NCI-H524 (cell line): Measurements from ENCODE around the gene PHAF1.
A peak's percentile ranks its signal among the peaks of the same experiment; 100 is the strongest.

Experiments
- DNase-seq, 2 experiments: peaks; one replicate each; lab custom pipeline; 2025; lab: John Stamatoyannopoulos, UW

The PHAF1 gene

DNA sequence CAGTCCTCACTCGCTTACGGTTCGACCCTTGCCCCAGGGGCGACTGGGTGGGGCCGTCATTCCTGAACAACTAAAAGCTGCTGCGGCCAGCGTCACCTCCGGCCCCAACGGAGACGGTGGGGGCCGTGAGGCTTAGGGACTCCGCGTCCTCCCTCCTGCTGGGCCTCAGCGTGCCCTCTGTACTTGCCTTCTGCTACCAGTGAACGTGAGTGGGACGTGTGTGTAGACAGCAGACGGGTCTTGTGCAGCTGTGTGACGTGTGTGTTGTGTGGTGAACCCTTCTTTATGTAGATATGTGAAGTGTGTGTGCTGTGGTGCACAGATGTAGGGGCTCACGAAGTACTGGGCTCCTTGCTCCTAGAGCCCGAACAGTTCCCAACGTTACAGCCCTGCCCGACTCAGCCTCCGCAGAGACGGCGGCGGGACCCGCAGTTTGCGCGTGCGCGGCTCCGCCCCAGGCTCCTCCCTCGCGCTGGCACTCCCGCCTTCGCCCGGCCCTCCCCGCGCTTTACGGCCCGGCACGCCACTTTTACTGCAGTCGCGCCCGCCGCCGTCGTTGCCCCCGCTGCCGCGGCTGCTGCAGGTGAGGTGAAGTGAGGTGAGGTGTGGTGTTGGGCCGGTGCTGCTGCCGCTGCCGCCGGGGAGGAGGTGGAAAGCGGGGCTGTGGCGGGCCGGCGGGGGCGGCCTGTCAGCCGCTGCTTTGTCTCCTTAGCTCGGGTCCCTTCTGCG is at the start of gene PHAF1:
PHAF1 (plus strand) TSS at position 535 of the 729 bp plus-strand sequence. CDS start 235 bp downstream, outside the sequence.
- peak; percentile 82 to 90 for DNase-seq

DNA sequence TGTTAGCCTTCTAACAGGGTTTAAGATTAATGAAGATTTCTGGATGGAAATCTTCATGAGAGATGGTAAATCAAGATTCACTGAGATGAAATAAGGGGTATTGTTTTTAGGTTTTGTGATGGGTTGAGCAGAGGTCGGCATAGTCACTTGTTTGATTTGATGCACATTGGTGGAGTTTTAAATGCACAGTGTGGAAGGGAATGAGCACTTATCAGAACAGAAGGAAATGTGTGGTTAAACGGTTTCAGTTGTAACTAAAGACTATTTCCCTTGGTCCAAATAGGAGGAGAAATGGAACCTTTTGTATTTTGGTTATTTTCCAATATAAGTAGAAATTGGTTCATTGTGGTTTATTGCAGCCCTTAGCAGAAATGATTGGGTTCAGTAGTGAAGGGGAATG is 46.7 kb upstream of the PHAF1 start:
- no peak for DNase-seq

DNA sequence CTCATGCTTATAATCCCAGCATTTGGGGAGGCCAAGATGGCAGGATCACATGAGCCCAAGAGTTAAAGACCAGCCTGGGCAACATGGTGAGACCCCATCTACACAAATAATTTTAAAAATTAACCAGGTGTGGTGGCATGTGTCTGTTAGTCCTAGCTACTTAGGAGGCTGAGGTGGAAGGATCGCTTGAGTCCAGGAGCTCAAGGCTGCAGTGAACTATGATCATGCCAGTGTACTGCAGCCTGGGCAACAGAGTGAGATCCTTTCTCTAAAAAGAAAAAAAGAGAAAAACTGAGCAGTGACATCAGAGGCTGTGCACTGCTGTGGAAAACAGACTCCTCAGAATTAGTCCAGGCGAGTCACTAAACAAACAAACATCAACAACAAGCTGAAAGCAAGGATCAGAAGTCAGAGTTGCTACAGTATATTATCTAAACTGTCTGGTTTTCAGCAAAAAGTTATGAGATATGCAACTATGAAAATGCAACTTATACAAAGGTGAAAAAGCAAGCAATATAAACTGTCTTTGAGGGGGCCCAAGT is 41.5 kb upstream of the PHAF1 start:
- no peak for DNase-seq

DNA sequence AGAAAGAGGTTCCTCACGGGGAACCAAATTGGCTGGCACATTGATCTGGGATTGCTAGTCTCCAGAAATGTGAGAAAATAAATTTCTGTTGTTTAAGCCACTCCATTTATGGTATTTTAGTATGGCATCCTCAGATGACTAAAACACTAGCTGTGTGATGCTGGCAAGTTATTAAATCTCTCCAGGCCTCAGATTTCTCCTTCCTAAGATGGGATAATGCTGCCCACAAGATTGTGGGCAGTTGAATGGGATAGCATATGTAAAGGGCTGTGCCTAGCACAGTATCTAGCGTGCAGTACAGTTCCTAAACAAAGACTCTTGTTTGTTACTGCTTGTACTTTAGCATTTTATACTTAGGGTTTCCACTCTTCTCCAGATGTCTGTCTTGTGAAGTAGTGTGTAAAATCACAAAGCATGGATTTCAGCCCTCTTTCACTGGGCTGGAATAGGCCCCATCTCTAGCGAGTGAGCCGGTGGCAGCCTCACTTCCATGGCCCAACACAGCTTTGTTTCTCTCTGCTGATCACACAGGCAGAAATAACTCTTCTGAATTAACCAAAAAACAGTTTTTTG is 38.2 kb upstream of the PHAF1 start:
- DNase-seq, result no peak

DNA sequence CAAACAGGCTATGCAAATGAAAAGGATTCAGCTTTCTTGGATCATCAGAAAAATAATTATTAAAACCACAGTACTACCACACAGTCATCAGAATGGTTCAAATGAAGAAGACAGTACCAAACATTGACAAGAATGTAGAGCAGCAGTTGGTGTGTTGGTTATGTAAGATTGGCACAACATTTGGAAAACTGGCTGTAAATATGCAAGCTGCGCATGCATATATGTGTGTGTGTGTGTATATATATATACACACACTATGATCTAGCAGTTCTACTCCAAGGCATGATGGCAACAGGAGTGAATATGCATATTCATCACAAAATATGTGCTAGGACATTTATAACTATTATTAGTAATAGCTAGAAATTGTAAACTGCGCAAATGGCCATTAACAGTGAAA is 34.4 kb upstream of the PHAF1 start:
- no peak for DNase-seq

DNA sequence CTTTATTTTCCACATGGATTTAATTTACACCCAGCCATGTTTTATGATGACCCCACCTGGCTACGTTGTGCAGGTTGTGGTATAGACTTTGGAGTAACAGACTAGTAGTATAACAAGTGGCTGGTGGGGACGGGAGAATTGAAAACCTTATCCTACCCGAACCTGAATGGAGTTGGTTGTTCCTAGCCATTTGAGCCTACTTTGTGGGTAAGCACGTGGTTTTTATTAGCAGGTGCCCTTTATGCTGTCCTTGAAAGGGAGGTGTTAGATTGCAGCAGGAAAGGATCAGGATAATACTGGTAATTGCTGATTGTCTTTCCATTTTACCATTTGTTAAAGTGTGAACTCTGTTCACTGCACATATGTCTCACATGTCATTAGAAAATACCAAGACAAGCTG is 31.9 kb upstream of the PHAF1 start:
- no peak for DNase-seq

DNA sequence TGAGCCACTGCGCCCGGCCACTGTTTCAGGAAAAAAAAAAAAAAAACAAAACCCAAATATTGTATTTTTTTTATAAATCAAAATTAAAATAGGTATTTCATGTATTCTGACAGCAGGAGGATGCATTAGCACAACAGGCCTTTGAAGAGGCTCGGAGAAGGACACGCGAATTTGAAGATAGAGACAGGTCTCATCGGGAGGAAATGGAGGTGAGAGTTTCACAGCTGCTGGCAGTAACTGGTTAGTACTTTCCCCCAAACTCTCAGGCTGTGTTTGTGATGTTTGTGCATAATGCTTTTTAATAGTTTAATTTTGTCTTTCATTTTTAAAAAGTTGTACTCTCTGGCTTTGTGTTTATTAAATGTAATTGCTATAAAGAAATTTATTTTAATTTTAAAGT is 27.6 kb upstream of the PHAF1 start:
- no peak for DNase-seq

DNA sequence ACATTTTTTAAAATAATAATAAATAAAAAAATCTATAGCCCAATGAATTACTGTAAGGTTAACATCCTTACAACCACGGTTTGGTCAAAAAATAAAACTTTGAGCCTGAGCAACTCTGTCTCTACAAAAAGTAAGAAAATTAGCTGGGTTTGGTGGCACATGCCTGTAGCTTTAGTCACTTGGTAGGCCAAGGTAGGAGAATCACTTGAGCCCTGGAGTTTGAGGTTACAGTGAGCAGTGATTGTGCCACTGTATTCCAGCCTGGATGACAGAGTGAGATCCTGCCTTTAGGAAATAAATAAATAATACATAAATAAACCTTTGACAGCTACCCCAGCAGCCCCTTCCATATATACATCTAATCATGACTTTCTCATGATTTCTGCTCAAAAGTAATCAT is 26.9 kb upstream of the PHAF1 start:
- DNase-seq, result no peak

DNA sequence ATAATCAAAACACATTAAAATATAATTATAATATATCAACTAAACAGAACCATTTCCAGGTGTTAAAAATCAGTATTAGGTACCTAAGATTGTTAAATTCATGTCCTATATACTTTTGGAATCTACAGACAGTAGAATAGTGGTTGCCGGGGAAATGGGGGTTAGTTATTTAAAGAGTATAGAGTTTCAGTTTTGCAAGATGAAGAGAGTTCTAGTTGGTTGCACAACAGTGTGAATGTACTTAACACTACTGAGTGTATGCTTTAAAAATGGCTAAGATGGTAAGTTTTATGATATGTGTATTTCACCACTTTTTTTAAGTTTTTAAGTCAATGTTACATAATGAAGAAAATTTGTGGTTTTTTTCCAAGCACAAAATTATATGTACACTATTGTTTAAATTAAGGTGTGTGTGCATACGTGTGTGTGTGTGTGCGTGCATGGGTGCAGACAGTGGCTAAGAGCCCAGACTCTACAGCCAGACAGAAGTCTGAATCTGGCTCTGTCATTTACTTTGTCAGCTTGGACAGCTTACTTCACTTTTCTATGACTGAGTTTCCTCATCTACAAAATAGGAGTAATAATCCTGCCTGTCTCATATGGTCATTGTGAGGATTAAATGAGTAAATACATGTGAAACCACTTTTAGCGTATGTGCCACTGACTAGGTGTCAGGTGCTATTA is 25.3 kb upstream of the PHAF1 start:
- DNase-seq, result no peak

DNA sequence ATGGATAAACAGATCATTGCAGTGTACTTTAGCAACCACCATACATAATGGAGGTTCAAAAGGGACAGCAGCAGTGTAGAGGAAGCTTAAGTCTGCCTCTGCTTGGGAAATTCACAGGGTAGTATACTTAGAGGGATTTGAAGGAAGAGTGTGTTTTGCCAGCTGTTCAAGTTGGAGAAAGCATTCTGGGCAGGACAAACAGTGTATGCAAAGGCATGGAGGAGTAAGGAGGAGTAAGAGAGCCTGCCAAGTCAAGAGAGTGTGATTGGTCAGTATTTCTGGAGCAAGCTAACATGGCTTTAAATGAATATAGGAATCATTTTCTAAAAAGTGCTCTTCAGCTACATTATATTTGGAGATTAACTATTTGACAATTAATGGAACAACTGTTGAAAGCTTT is 22.9 kb upstream of the PHAF1 start:
- DNase-seq, result no peak

DNA sequence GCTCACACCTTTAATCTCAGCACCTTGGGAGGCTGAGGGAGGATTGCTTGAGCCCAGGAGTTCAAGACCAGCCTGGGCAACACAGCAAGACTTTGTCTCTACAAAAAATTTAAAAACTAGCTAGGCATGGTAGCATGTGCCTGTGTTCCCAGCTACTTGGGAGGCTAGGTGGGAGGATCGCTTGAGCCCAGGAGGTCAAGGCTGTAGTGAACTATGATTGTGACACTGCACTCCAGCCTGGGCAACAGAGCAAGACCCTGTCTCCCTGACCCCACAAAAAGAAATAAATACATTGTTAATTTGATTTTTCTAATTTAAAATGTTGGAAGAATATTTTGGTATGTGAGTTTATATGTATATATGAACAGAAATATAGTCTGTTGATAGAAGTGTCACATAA is 22.4 kb upstream of the PHAF1 start:
- no peak for DNase-seq

DNA sequence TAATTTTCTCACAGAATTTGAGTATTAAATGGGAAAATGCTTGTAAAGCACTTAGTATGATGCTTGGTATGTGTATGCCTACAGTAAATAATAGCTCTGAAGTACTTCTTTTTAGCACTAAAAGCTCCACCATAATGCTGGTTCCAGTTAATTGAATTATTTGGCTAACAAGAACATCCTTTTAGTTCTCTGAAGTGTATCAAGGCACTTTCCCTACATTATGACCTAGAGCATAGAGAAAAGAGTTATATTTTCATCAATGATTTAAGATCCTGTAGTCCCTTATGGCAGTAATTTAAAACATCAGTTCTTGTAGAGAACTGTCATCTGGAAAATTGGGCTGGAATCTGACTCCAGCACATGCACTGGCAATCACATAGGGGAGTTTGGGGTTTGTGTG is 21.9 kb upstream of the PHAF1 start:
- no peak for DNase-seq

DNA sequence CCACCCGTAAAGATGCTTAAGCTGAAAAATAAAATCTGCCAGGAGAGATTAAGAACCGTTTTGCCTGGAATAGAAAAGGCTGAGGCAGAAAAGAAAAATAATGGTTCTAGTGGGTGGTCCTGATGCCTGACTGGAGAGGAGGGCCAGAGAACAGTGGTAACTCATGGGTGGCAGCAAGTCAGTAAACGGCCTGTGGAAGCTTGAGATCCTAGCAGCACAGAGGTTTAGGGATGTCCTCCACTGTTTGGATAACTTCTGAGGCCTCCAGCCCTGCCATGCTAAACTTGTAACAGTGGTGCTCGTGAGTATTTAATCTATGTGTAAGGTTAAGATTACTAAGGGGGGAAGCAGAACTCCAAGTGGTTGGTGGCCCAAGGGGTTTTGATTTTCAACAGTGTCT is 21.2 kb upstream of the PHAF1 start:
- no peak for DNase-seq

DNA sequence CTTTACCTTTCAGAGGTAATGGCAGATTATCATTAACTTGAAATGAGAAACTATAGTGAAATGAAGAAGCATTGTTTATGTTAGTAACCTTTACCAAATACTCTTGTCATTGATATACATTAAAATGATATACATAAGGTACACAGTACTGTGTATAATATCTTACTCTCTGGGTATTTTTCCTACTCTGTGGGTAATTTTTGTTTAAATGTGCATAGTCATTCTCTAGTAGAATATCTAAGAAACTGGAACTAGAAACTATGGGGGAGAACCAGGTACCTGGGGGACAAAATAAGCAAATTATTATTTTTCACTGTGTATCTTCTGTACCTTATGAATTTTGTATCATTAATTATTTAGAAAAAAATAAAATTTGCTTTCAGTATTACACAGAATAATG is 20.6 kb upstream of the PHAF1 start:
- DNase-seq, result no peak

DNA sequence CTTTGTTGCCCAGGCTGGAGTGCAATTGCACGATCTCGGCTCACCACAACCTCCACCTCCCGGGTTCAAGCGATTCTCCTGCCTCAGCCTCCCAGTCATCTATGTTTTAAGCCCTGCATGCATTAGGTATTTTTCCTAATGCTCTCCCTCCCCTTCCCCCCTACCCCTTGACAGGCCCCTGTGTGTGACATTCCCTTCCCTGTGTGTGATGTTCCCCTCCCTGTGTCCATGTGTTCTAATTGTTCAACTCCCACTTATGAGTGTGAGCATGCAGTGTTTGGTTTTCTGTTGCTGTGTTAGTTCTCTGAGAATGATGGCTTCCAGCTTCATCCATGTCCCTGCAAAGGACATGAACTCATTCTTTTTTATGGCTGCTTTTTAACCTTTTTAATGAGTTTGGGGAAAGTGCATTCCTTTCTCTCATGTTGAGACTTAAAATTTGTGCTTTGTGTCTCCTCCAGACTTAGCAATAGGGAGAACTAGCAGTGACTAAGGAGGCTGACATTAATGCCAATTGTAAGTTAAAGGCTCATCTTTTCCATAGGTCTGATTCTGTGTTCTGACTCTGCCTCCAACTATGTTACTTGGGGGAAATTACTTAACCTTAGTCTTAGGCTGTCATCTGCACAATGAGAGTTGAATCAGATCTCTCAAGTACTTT is 17.7 kb upstream of the PHAF1 start:
- DNase-seq, result no peak

DNA sequence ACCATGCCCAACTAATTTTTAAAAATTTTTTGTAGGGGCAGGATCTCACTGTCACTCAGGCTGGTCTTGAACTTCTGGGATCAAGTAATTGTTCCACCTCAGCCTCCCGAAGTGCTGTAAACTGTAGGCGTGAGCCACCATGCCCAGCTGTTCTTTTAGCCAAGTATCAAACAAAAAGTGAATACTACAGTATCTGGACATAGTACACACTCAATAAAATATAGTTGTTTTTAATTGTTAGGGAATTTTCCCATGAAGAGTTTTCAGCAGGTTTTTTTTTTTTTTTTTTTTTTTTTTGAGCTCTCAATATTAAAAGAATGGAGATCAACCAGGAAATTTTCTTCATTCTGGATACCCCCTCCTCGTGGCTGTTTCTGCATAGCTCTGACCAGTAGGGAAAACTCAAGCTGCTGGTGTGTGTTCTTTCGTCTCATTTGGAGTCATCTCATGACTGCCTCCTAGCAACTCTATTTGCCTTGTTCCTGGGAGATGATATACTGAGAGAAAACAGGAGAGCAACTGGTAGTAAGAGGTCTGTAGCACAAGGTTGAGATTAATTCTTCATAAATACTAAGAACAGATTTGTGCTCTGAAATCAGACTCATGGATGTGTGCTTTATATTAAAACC is 16.5 kb upstream of the PHAF1 start:
- no peak for DNase-seq

DNA sequence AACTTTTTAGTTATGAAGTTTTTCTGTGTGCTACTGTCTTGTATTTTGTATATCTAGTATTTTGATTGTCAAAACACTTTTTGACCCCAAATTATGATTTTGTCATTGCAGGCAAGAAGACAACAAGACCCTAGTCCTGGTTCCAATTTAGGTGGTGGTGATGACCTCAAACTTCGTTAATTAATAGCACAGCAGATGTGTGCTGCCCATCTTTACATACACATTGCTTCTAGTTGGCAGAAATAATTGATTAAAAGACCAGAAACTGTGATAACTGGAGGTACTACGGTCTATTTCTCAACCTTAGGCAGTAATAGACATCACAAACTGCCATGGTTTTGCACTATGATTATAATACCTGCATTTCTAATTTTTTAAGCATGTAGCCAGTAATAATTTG is 11.1 kb upstream of the PHAF1 start:
- no peak for DNase-seq

DNA sequence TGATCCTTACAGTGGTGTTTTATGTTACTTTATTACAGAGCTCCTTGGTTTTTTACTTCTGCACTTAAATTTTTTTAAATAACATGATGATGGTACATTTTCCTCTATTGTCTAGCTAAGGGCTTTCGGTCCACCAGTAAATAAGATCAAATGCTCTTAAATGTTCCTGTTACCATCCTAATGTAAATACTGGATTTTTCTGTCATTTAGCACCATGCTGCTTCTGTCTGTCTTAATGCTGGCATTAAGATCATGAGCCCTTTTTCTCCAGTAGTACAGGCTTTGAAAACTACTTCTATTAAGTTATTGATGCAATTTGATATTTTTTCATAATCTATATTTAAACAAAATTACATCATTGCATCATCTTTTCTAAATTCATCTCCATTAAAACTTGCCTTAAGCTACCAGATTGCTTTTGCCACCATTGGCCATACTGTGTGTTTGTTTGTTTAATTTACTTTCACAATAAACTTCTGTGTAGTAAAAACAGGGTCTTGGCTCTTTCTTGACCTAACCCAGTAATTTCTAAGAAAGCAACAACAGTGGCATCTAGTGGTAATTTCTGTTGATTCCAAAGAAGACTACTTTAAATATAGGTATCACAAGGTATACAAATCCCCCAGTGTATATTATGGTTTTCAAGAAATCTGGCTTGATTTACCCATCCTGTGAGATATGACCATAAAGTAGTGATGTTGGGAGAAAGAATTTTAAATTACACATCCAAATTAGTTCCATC is 9.0 kb upstream of the PHAF1 start:
- DNase-seq, result peak; percentile 6 to 43

DNA sequence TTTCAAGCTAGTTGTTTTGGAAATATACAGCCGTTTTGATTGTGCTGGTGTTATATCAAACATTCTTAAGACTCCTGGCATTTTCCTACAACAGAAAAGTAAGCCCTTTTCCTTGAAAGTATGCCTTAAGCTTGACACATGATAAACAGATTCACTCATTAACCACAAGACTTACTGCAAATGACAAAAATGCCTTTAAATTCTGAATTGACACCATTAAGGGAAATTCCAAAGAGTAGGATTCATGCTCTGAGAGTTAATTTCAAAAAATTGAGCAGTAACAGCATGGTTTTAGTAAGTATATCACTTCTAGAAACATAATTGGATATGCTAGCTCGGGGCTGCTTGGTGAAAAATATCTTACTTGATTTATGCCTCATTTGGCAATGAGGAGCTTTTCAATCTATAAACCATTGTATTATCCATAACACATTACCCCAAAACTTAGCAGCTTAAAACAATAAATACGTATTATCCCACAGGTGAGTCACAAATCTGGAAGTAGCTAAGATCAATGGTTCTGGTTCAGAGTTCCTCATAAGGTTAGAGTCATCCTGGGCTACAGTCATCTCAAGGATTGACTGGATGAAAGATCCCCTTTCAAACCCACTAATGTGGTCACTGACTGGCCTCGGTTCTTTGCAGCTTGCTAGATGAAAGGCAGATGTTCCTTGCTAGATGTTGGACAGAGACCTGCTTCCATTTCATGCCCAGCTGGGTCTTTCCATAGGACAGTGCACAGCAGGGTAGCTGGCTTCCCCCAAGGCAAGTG is 8.2 kb upstream of the PHAF1 start:
- DNase-seq, result no peak

DNA sequence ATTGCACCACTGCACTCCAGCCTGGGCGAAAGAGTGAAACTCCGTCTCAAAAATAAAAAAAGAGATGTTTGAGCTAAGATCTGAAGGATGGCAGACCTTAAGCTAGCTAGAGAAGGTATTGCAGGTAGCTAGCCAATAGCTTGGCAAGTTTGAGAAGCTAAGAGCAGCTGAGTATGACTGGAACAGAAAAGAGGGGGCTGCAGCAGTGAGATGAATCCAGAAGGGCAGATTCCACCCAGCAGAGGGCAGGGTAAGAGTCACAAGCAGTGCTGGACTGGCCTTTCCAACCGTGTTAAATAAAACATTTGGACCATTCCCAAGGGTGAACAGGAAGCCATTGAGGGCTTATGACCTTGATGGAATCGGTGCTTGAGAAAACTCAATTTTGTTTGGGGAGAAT is 5.7 kb upstream of the PHAF1 start:
- DNase-seq, result peak; percentile 13 to 63

DNA sequence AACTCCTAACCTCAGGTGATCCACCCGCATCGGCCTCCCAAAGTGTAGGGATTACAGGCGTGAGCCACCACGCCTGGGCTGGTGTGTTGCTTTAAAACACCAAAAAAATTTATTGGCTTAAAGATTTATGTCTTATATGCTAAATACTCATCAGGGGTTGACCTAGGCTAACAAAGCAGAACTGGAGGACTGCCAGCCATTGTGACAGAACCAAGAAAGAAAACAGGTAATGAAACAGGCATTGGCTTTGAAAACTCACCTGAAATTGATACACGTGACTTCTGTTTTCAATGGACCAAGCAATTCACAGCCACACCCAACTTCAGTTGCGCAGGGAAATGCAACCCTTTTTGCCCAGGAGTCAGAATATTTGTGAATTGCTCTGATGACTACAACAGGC is 4.9 kb upstream of the PHAF1 start:
- no peak for DNase-seq
